GM23338 (cell line): ENCODE data around the gene DYNLT5. TPM values are rescaled to one million over a fixed set of nuclear protein-coding genes. Genes with fewer than 3 reads are reported as not detected.

Experiments
- ATAC-seq: fragments of 200-7000 bp; cut with Tn5 transposase; 3 replicates; pipeline ENCODE4 v1.9.1; 2020
- DNase-seq: peaks from one replicate; pipeline ENCODE4 v3.0.0-alpha.2; 2015; ENCODE audit warnings: low spot score
- H2AFZ ChIP-seq: fragments of 200-600 bp; sonication (generic); 2 replicates; pipeline ENCODE4 v1.8.0; 2016; ENCODE audit warnings: antibody characterized with exemption, mild to moderate bottlenecking, moderate library complexity
- H3F3A ChIP-seq: fragments of 200-600 bp; sonication (generic); replicated peaks from 2 replicates; pipeline ENCODE4 v1.8.0; 2017; ENCODE audit warnings: antibody characterized with exemption, mixed run types, low read depth
- H3K27ac ChIP-seq: fragments of 200-600 bp; sonication (generic); 2 replicates; pipeline ENCODE4 v1.6.1; 2016; ENCODE audit warnings: low read depth
- H3K27me3 ChIP-seq: fragments of 200-600 bp; sonication (generic); 2 replicates; pipeline ENCODE4 v1.8.0; 2016; ENCODE audit warnings: mild to moderate bottlenecking, mixed run types, moderate library complexity; ENCODE audit not compliant: insufficient read depth
- H3K36me3 ChIP-seq: fragments of 200-600 bp; sonication (generic); 2 replicates; pipeline ENCODE4 v1.8.0; 2016; ENCODE audit warnings: mild to moderate bottlenecking; ENCODE audit not compliant: insufficient read depth
- H3K4me1 ChIP-seq: fragments of 200-600 bp; sonication (generic); 2 replicates; pipeline ENCODE4 v1.8.0; 2016; ENCODE audit warnings: mild to moderate bottlenecking, moderate library complexity; ENCODE audit not compliant: insufficient read depth
- H3K4me2 ChIP-seq: fragments of 200-600 bp; sonication (generic); 2 replicates; pipeline ENCODE4 v1.7.1; 2017; ENCODE audit warnings: mixed run types
- H3K4me3 ChIP-seq: fragments of 200-600 bp; sonication (generic); 2 replicates; pipeline ENCODE4 v1.6.1; 2016; ENCODE audit warnings: mixed run types
- H3K79me2 ChIP-seq: fragments of 200-600 bp; sonication (generic); replicated peaks from 2 replicates; pipeline ENCODE4 v1.8.0; 2017; ENCODE audit warnings: mild to moderate bottlenecking; ENCODE audit not compliant: insufficient read depth
- H3K9me2 ChIP-seq: fragments of 200-600 bp; sonication (generic); 2 replicates; pipeline ENCODE4 v1.8.0; 2017; ENCODE audit not compliant: insufficient read depth
- H4K20me1 ChIP-seq: fragments of 200-600 bp; sonication (generic); replicated peaks from 2 replicates; pipeline ENCODE4 v1.8.0; 2017; ENCODE audit warnings: mild to moderate bottlenecking; ENCODE audit not compliant: insufficient read depth
- H3K27ac Mint-ChIP-seq: 2 replicates; pipeline ENCODE4 v1.8.0; 2020; ENCODE audit warnings: inconsistent platforms, mild to moderate bottlenecking, moderate library complexity, mixed read lengths
- H3K27me3 Mint-ChIP-seq: 3 replicates; pipeline ENCODE4 v1.8.0; 2022; ENCODE audit warnings: low read depth, mild to moderate bottlenecking, moderate library complexity, mixed read lengths, inconsistent platforms; ENCODE audit not compliant: insufficient read depth, poor library complexity
- H3K36me3 Mint-ChIP-seq: 3 replicates; pipeline ENCODE4 v1.8.0; 2021; ENCODE audit warnings: low read depth, mild to moderate bottlenecking, inconsistent platforms, moderate library complexity, mixed read lengths
- H3K4me1 Mint-ChIP-seq: 3 replicates; pipeline ENCODE4 v1.8.0; 2020; ENCODE audit warnings: mild to moderate bottlenecking, inconsistent platforms, mixed read lengths
- H3K4me3 Mint-ChIP-seq: 3 replicates; pipeline ENCODE4 v1.8.0; 2021; ENCODE audit warnings: moderate library complexity, mild to moderate bottlenecking, inconsistent platforms, mixed read lengths
- H3K9me3 Mint-ChIP-seq: 3 replicates; pipeline ENCODE4 v1.8.0; 2020; ENCODE audit warnings: moderate library complexity, mild to moderate bottlenecking, inconsistent platforms, mixed read lengths
- CREB1 ChIP-seq: fragments of 250-450 bp; sonication (Bioruptor Pico); IDR thresholded peaks from 2 replicates; pipeline ENCODE4 v1.5.0; 2020; ENCODE audit warnings: low read depth, mild to moderate bottlenecking, moderate library complexity
- JUNB ChIP-seq: IDR thresholded peaks from one replicate; pipeline ENCODE4 v1.6.1; 2016; ENCODE audit warnings: antibody characterized with exemption; ENCODE audit not compliant: unreplicated experiment
- STAT1 ChIP-seq: IDR thresholded peaks from one replicate; pipeline ENCODE4 v1.6.1; 2016; ENCODE audit warnings: antibody characterized with exemption; ENCODE audit not compliant: unreplicated experiment
- polyA plus RNA-seq: library from polyadenylated mRNA; unstranded; fragments of >200 nt; fragmentation: Nextera tagmentation; extraction: Ambion mirVana; gene quantifications from 2 replicates; pipeline ENCODE4 v1.2.1, GENCODE V29; 2016
- total RNA-seq: library from RNA; depleted of rRNA; stranded (reverse); fragments of >200 nt; shearing (Covaris generic); gene quantifications from 2 replicates; pipeline ENCODE4 v1.2.3, GENCODE V29; 2014
- TF ChIP-seq, protein P1 (sequence below): IDR thresholded peaks from 2 replicates; pipeline ENCODE4 v1.6.1; 2016; ENCODE audit warnings: antibody characterized with exemption
- TF ChIP-seq, protein P2 (sequence below): fragments of 250-450 bp; sonication (Bioruptor Pico); IDR thresholded peaks from 2 replicates; pipeline ENCODE4 v1.5.0; 2020; ENCODE audit warnings: mild to moderate bottlenecking, moderate library complexity

Gene DYNLT5
- total and polyA plus RNA-seq, 2 experiments from 2014 or later: 0.95 to 2.8 TPM

DNA sequence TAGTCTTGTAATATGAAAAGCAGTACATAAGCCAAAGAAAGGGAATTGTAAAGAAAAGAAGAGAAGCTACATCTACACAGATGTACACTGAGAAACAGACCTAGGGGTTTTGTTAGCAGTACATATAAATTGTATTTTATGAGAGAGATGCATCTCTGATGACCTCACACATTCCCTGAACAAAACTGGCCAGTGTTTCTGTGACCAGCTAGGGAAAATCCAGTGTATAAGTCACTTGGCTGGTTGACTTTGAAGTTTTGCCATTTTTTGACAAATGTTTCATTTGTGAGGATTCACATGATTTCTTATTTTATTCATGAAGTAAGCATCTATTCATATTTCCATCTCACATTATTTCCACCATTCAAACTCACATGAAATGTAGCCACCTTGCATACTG is 28.3 kb upstream of the DYNLT5 start:
- TF ChIP-seq STAT1: no peak
- TF ChIP-seq, protein P1, sequence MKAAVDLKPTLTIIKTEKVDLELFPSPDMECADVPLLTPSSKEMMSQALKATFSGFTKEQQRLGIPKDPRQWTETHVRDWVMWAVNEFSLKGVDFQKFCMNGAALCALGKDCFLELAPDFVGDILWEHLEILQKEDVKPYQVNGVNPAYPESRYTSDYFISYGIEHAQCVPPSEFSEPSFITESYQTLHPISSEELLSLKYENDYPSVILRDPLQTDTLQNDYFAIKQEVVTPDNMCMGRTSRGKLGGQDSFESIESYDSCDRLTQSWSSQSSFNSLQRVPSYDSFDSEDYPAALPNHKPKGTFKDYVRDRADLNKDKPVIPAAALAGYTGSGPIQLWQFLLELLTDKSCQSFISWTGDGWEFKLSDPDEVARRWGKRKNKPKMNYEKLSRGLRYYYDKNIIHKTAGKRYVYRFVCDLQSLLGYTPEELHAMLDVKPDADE: no peak
- no peak for TF ChIP-seq JUNB
- no peak for TF ChIP-seq CREB1 (CRISPR knock-in tag)
- TF ChIP-seq, protein P2, sequence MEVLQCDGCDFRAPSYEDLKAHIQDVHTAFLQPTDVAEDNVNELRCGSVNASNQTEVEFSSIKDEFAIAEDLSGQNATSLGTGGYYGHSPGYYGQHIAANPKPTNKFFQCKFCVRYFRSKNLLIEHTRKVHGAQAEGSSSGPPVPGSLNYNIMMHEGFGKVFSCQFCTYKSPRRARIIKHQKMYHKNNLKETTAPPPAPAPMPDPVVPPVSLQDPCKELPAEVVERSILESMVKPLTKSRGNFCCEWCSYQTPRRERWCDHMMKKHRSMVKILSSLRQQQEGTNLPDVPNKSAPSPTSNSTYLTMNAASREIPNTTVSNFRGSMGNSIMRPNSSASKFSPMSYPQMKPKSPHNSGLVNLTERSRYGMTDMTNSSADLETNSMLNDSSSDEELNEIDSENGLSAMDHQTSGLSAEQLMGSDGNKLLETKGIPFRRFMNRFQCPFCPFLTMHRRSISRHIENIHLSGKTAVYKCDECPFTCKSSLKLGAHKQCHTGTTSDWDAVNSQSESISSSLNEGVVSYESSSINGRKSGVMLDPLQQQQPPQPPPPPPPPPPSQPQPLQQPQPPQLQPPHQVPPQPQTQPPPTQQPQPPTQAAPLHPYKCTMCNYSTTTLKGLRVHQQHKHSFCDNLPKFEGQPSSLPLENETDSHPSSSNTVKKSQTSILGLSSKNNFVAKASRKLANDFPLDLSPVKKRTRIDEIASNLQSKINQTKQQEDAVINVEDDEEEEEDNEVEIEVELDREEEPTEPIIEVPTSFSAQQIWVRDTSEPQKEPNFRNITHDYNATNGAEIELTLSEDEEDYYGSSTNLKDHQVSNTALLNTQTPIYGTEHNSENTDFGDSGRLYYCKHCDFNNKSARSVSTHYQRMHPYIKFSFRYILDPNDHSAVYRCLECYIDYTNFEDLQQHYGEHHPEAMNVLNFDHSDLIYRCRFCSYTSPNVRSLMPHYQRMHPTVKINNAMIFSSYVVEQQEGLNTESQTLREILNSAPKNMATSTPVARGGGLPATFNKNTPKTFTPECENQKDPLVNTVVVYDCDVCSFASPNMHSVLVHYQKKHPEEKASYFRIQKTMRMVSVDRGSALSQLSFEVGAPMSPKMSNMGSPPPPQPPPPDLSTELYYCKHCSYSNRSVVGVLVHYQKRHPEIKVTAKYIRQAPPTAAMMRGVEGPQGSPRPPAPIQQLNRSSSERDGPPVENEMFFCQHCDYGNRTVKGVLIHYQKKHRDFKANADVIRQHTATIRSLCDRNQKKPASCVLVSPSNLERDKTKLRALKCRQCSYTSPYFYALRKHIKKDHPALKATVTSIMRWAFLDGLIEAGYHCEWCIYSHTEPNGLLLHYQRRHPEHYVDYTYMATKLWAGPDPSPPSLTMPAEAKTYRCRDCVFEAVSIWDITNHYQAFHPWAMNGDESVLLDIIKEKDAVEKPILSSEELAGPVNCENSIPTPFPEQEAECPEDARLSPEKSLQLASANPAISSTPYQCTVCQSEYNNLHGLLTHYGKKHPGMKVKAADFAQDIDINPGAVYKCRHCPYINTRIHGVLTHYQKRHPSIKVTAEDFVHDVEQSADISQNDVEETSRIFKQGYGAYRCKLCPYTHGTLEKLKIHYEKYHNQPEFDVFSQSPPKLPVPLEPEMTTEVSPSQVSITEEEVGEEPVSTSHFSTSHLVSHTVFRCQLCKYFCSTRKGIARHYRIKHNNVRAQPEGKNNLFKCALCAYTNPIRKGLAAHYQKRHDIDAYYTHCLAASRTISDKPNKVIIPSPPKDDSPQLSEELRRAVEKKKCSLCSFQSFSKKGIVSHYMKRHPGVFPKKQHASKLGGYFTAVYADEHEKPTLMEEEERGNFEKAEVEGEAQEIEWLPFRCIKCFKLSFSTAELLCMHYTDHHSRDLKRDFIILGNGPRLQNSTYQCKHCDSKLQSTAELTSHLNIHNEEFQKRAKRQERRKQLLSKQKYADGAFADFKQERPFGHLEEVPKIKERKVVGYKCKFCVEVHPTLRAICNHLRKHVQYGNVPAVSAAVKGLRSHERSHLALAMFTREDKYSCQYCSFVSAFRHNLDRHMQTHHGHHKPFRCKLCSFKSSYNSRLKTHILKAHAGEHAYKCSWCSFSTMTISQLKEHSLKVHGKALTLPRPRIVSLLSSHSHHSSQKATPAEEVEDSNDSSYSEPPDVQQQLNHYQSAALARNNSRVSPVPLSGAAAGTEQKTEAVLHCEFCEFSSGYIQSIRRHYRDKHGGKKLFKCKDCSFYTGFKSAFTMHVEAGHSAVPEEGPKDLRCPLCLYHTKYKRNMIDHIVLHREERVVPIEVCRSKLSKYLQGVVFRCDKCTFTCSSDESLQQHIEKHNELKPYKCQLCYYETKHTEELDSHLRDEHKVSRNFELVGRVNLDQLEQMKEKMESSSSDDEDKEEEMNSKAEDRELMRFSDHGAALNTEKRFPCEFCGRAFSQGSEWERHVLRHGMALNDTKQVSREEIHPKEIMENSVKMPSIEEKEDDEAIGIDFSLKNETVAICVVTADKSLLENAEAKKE (CRISPR knock-in tag): no peak
- ATAC-seq (no peak), DNase-seq (no peak)
- H4K20me1 ChIP-seq: no peaks in the 10 kb centered on the region
- H3K9me2 ChIP-seq: no peaks in the 10 kb centered on the region
- H3K36me3 ChIP-seq: no peaks in the 10 kb centered on the region
- H3K27ac ChIP-seq: no peak overlapping the region
- Mint-ChIP-seq H3K27ac (no peak overlapping the region), H3K4me1 (peaks cover 4% of the 10 kb centered on the region; the same call in 2 of the 3 replicates), H3K27me3 (peaks cover 10% of the 10 kb centered on the region), H3K9me3 (no peaks in the 10 kb centered on the region), H3K4me3 (no peak overlapping the region), H3K36me3 (no peaks in the 10 kb centered on the region)
- H3K4me2 ChIP-seq: no peak overlapping the region
- H3K79me2 ChIP-seq: no peaks in the 10 kb centered on the region
- no peaks in the 10 kb centered on the region for H3K4me1 ChIP-seq
- H2AFZ ChIP-seq: no peak overlapping the region
- no peak overlapping the region for H3K4me3 ChIP-seq
- H3K27me3 ChIP-seq: no peaks in the 10 kb centered on the region
- no peaks in the 10 kb centered on the region for H3F3A ChIP-seq
